Measurements from ENCODE around the gene NUP188.

DNA sequence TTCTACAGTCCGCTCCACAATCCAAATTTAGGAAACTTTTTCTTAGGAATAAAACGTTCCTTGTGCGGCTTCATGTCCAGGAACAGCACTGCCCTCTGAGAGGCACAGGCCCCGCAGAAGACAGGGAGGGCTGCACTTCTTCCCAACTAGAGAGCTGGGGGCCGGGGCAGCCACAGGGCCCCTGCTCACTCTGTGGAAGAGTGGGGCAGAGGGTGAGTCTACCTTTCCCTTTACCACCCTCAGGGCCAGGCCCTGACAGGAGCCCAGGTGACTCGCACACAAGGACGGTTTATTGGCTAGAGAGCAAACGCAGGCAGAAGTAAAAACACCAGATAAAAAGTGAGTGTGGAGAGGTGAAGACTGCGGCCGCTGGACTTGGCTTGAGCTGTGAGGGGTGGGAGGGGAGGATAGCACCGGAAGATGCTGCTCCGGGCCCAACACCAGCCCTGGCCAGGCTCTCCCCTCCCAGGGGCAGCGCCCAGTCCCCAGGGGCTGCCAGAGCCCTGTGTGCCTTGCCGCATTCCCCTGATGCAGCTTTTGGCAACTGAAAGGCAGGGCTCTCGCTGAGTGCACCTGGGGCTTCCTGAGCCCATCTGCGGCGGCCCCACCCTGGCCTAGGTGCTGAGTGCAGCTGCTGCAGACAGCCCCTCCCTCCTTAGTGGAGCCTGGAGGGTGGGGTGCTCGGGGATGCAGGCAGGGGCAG, 60.4 kb downstream of the NUP188 start:
- no peak for TF ChIP-seq POLR2A (IDR thresholded peaks at IDR 0.05; ENCODE audit: low read length)
- TF ChIP-seq GATA1 (IDR thresholded peaks at IDR 0.05; ENCODE audit: low read depth, low read length), result no peak
